PC-3 (cell line): ENCODE results near the gene ACP1.

ENCODE experiments used
- CTCF ChIP-seq: fragments of 300-600 bp; sonication (generic); conservative IDR thresholded peaks from 2 replicates; pipeline ENCODE4 v1.5.1; 2017; ENCODE audit warnings: antibody characterized with exemption, low read depth, mild to moderate bottlenecking, low read length
- EZH2 ChIP-seq: fragments of 300-600 bp; sonication (generic); IDR thresholded peaks from one replicate; pipeline ENCODE4 v1.6.1; 2017; ENCODE audit warnings: antibody characterized with exemption, mild to moderate bottlenecking, low read length; ENCODE audit not compliant: unreplicated experiment
- EZH2phosphoT487 ChIP-seq: fragments of 300-600 bp; sonication (generic); IDR thresholded peaks from 2 replicates; pipeline ENCODE4 v1.6.1; 2018; ENCODE audit warnings: mild to moderate bottlenecking, antibody characterized with exemption, low read length, borderline replicate concordance

GRCh38 chr2:280650-281110 is 15.9 kb downstream of the ACP1 start:
- TF ChIP-seq CTCF (no peak), EZH2 (no peak), EZH2phosphoT487 (no peak)
